GM12878 (cell line): ENCODE results near the gene PSMD12. TPM values are rescaled to one million over a fixed set of nuclear protein-coding genes. Genes with fewer than 3 reads are reported as not detected.

Experiments used
- ASH2L ChIP-seq: fragments of 300-600, 200-600 bp; sonication (generic); IDR thresholded peaks from 2 replicates; pipeline ENCODE4 v1.6.1; 2017; ENCODE audit warnings: low read depth, mild to moderate bottlenecking, borderline replicate concordance
- BRCA1 ChIP-seq: IDR thresholded peaks from 2 replicates; pipeline ENCODE4 v1.6.1; 2011; ENCODE audit warnings: low read depth, low read length, improper control_type of control experiment
- CREM ChIP-seq: IDR thresholded peaks from 2 replicates; pipeline ENCODE4 v1.6.1; 2014; ENCODE audit warnings: antibody characterized with exemption, low read depth
- IKZF1 ChIP-seq: fragments of 450-650 bp; conservative IDR thresholded peaks from 2 replicates; pipeline ENCODE4 v1.6.1; 2017; ENCODE audit warnings: antibody characterized with exemption, mild to moderate bottlenecking
- KDM1A ChIP-seq: fragments of 200-600 bp; sonication (generic); IDR thresholded peaks from 2 replicates; pipeline ENCODE4 v1.6.1; 2016; ENCODE audit warnings: borderline replicate concordance
- KLF5 ChIP-seq: fragments of 450-650 bp; IDR thresholded peaks from 2 replicates; pipeline ENCODE4 v1.6.1; 2014; ENCODE audit warnings: mild to moderate bottlenecking; ENCODE audit not compliant: partially characterized antibody
- LARP7 ChIP-seq: fragments of 450-650 bp; IDR thresholded peaks from 2 replicates; pipeline ENCODE4 v1.6.1; 2017; ENCODE audit warnings: mild to moderate bottlenecking
- NFYB ChIP-seq: IDR thresholded peaks from 2 replicates; pipeline ENCODE4 v1.6.1; 2011; ENCODE audit warnings: low read depth, mild to moderate bottlenecking, low read length, improper control_type of control experiment, moderate library complexity; ENCODE audit not compliant: insufficient read depth
- NR2F1 ChIP-seq: fragments of 450-650 bp; conservative IDR thresholded peaks from 2 replicates; pipeline ENCODE4 v1.6.1; 2017; ENCODE audit warnings: mild to moderate bottlenecking
- PAX5 ChIP-seq: IDR thresholded peaks from 2 replicates; pipeline ENCODE4 v1.6.1; 2011; ENCODE audit warnings: low read depth, low read length, borderline replicate concordance
- POLR2AphosphoS5 ChIP-seq: IDR thresholded peaks from 2 replicates; pipeline ENCODE4 v1.6.1; 2011; ENCODE audit warnings: mild to moderate bottlenecking, low read length, inconsistent platforms
- RFX5 ChIP-seq: IDR thresholded peaks from 2 replicates; pipeline ENCODE4 v1.6.1; 2011; ENCODE audit warnings: low read depth, low read length, improper control_type of control experiment
- SMAD1 ChIP-seq: fragments of 450-650 bp; IDR thresholded peaks from 2 replicates; pipeline ENCODE4 v1.6.1; 2018; ENCODE audit warnings: mild to moderate bottlenecking, low read depth; ENCODE audit not compliant: partially characterized antibody
- STAT3 ChIP-seq: IDR thresholded peaks from 2 replicates; pipeline ENCODE4 v1.6.1; 2011; ENCODE audit warnings: low read depth, low read length, improper control_type of control experiment
- TCF12 ChIP-seq: IDR thresholded peaks from 2 replicates; pipeline ENCODE4 v1.6.1; 2011; ENCODE audit warnings: low read depth, mild to moderate bottlenecking, low read length
- ZSCAN29 ChIP-seq: fragments of 450-650 bp; IDR thresholded peaks from 2 replicates; pipeline ENCODE4 v1.6.1; 2017; ENCODE audit warnings: mild to moderate bottlenecking, moderate library complexity
- polyA plus RNA-seq, 11 experiments: library from polyadenylated mRNA; depleted of rRNA in 4 of 11; unstranded in 6 of 11; stranded (reverse) in 5 of 11; fragments of >200 nt; fragmentation: Nextera tagmentation in 4 of 11; fragmentation: Illumina TruSeq in 1 of 11; extraction: Ambion mirVana in 4 of 11; extraction: Trizol in 1 of 11; gene quantifications; 1 replicate in 1 of 11; 2 replicates in 10 of 11; pipeline versions ENCODE4 v1.2.1 to v1.2.3, GENCODE V29; 2011 to 2016; ENCODE audit warnings: inconsistent platforms in 2 of 11, missing spikeins in 2 of 11, low read depth in 1 of 11
- total RNA-seq, 4 experiments: library from RNA; depleted of rRNA in 3 of 4; stranded (reverse); fragments of >200 nt in 3 of 4; fragmentation: Illumina TruSeq in 1 of 4; extraction: Trizol in 1 of 4; gene quantifications; 2 replicates each; pipeline versions ENCODE4 v1.2.1 to v1.2.3, GENCODE V29; 2013 to 2021
- TF ChIP-seq, protein P1 (sequence below): fragments of 450-650 bp; IDR thresholded peaks from 2 replicates; pipeline ENCODE4 v1.6.1; 2014; ENCODE audit warnings: mild to moderate bottlenecking
- TF ChIP-seq, protein P2 (sequence below): IDR thresholded peaks from 2 replicates; pipeline ENCODE4 v1.6.1; 2012; ENCODE audit warnings: low read depth, low read length, improper control_type of control experiment
- TF ChIP-seq, protein P3 (sequence below): IDR thresholded peaks from 2 replicates; pipeline ENCODE4 v1.6.1; 2012; ENCODE audit warnings: improper control_type of control experiment, low read depth, low read length; ENCODE audit not compliant: insufficient replicate concordance
- TF ChIP-seq, protein P4 (sequence below): fragments of 450-650 bp; IDR thresholded peaks from 2 replicates; pipeline ENCODE4 v1.6.1; 2018; ENCODE audit warnings: mild to moderate bottlenecking, low read depth, moderate library complexity; ENCODE audit not compliant: partially characterized antibody

Gene PSMD12
- total and polyA plus RNA-seq, 10 of the 15 experiments (the other 5 are each of a cell fraction or from before 2014, with no cell fraction given), result 19.8 to 149 (median 47.5) TPM

DNA sequence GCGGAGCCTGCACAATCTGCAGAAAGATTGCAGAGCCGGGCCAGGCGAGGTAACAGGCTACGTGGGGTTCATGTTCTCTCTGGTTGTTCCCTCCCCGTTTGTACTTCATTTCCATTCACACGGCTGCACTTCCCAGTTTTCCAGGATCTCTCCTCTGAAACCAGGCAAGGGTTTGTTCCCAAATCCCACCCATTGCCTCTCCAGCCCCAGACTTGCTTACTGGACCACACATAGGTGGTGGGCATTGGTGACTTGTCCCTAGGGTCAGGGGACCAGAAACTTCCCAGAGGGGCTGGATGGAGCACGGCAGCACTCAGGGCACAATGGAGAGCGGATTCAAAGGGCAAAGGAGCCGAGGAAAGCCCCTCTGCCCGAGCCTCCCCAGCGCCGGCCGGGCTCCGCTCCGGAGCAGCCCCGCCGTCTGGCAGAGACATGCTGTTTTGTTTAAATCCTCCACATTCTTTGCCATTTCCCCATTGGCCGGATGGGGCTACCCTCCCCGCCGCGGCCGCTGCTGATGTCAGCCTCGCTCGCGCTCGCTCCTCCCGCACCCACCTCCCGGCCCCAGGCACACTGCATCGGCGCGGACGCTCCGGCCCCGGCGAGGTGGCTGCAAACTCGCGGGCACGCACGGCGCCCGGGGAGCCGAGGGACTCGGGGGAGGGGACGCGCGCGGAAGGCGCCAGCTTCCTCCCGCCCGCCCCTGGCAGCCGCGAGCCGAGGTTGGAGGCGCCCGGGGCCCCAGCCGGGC lies 10.5 kb upstream of the PSMD12 start, which contains the start of gene PITPNC1 (continued):
- TF ChIP-seq, protein P1, sequence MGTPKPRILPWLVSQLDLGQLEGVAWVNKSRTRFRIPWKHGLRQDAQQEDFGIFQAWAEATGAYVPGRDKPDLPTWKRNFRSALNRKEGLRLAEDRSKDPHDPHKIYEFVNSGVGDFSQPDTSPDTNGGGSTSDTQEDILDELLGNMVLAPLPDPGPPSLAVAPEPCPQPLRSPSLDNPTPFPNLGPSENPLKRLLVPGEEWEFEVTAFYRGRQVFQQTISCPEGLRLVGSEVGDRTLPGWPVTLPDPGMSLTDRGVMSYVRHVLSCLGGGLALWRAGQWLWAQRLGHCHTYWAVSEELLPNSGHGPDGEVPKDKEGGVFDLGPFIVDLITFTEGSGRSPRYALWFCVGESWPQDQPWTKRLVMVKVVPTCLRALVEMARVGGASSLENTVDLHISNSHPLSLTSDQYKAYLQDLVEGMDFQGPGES, result no peak
- TF ChIP-seq SMAD1 (no peak), STAT3 (no peak), LARP7 (peak; percentile 93), ZSCAN29 (no peak), ASH2L (no peak), BRCA1 (no peak), CREM (peak; percentile 47; the same call in 1 of the 2 replicates), PAX5 (no peak), POLR2AphosphoS5 (peak; percentile 59; the same call in 1 of the 2 replicates), KLF5 (no peak), IKZF1 (peak; percentile 72), NR2F1 (peak; percentile 55), NFYB (no peak), RFX5 (no peak), KDM1A (no peak), TCF12 (0 out of 2 replicates have a peak, but pooled peaks have one; percentile 13)
- TF ChIP-seq, protein P2, sequence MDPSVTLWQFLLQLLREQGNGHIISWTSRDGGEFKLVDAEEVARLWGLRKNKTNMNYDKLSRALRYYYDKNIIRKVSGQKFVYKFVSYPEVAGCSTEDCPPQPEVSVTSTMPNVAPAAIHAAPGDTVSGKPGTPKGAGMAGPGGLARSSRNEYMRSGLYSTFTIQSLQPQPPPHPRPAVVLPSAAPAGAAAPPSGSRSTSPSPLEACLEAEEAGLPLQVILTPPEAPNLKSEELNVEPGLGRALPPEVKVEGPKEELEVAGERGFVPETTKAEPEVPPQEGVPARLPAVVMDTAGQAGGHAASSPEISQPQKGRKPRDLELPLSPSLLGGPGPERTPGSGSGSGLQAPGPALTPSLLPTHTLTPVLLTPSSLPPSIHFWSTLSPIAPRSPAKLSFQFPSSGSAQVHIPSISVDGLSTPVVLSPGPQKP, result no peak
- TF ChIP-seq, protein P3, sequence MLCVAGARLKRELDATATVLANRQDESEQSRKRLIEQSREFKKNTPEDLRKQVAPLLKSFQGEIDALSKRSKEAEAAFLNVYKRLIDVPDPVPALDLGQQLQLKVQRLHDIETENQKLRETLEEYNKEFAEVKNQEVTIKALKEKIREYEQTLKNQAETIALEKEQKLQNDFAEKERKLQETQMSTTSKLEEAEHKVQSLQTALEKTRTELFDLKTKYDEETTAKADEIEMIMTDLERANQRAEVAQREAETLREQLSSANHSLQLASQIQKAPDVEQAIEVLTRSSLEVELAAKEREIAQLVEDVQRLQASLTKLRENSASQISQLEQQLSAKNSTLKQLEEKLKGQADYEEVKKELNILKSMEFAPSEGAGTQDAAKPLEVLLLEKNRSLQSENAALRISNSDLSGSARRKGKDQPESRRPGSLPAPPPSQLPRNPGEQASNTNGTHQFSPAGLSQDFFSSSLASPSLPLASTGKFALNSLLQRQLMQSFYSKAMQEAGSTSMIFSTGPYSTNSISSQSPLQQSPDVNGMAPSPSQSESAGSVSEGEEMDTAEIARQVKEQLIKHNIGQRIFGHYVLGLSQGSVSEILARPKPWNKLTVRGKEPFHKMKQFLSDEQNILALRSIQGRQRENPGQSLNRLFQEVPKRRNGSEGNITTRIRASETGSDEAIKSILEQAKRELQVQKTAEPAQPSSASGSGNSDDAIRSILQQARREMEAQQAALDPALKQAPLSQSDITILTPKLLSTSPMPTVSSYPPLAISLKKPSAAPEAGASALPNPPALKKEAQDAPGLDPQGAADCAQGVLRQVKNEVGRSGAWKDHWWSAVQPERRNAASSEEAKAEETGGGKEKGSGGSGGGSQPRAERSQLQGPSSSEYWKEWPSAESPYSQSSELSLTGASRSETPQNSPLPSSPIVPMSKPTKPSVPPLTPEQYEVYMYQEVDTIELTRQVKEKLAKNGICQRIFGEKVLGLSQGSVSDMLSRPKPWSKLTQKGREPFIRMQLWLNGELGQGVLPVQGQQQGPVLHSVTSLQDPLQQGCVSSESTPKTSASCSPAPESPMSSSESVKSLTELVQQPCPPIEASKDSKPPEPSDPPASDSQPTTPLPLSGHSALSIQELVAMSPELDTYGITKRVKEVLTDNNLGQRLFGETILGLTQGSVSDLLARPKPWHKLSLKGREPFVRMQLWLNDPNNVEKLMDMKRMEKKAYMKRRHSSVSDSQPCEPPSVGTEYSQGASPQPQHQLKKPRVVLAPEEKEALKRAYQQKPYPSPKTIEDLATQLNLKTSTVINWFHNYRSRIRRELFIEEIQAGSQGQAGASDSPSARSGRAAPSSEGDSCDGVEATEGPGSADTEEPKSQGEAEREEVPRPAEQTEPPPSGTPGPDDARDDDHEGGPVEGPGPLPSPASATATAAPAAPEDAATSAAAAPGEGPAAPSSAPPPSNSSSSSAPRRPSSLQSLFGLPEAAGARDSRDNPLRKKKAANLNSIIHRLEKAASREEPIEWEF, result no peak
- TF ChIP-seq, protein P4, sequence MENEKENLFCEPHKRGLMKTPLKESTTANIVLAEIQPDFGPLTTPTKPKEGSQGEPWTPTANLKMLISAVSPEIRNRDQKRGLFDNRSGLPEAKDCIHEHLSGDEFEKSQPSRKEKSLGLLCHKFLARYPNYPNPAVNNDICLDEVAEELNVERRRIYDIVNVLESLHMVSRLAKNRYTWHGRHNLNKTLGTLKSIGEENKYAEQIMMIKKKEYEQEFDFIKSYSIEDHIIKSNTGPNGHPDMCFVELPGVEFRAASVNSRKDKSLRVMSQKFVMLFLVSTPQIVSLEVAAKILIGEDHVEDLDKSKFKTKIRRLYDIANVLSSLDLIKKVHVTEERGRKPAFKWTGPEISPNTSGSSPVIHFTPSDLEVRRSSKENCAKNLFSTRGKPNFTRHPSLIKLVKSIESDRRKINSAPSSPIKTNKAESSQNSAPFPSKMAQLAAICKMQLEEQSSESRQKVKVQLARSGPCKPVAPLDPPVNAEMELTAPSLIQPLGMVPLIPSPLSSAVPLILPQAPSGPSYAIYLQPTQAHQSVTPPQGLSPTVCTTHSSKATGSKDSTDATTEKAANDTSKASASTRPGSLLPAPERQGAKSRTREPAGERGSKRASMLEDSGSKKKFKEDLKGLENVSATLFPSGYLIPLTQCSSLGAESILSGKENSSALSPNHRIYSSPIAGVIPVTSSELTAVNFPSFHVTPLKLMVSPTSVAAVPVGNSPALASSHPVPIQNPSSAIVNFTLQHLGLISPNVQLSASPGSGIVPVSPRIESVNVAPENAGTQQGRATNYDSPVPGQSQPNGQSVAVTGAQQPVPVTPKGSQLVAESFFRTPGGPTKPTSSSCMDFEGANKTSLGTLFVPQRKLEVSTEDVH, result no peak
